GM12878 (cell line): Measurements from ENCODE around the gene KCNRG. TPM values are rescaled to one million over a fixed set of nuclear protein-coding genes. Genes with fewer than 3 reads are reported as not detected.

ENCODE experiments used
- ATAC-seq: fragments of 200-7000 bp; cut with Tn5 transposase; 3 replicates; pipeline ENCODE4 v1.9.1; 2020; ENCODE audit warnings: mild to moderate bottlenecking, moderate library complexity
- BruUV-seq: library from RNA; stranded (reverse); fragments of 400-500 nt; replicated peaks from 2 replicates; lab custom pipeline; 2021; lab: Mats Ljungman, UMichigan
- CTCF ChIA-PET: fragments of 300-600 bp; sonication (Branson Sonifier 250); formaldehyde crosslinking; extraction: SDS; loops from one replicate; lab custom pipeline; 2021; ENCODE audit warnings: inconsistent platforms; lab: Yijun Ruan, JAX
- POLR2A ChIA-PET: fragments of 350-600 bp; formaldehyde crosslinking; extraction: SDS; loops from one replicate; lab custom pipeline; 2021; ENCODE audit warnings: inconsistent platforms; lab: Charles Lee
- RAD21 ChIA-PET: fragments of 300-600 bp; sonication (Branson Sonifier 250); formaldehyde crosslinking; loops from one replicate; lab custom pipeline; 2023; ENCODE audit warnings: antibody characterized with exemption; ENCODE audit not compliant: unreplicated experiment; lab: Charles Lee
- SMC1A ChIA-PET: fragments of 300-600 bp; sonication (Branson Sonifier 250); formaldehyde crosslinking; loops from one replicate; lab custom pipeline; 2023; ENCODE audit not compliant: unreplicated experiment, uncharacterized antibody; lab: Charles Lee
- DNase-seq: peaks from one replicate; pipeline ENCODE4 v3.0.0-alpha.2; 2011; ENCODE audit warnings: low read depth, low spot score
- FAIRE-seq: peaks from 3 replicates; lab custom pipeline; 2011; peaks lifted over from hg19 to GRCh38; lab: Jason Lieb, UNC
- H2AFZ ChIP-seq: 2 replicates; pipeline ENCODE4 v1.6.0; 2011; ENCODE audit warnings: low read depth, low read length, control low read depth; ENCODE audit not compliant: control insufficient read depth
- H3K27ac ChIP-seq: 2 replicates; pipeline ENCODE4 v1.5.1; 2011; ENCODE audit warnings: control low read depth; ENCODE audit not compliant: control insufficient read depth, insufficient read depth
- H3K27me3 ChIP-seq, 2 experiments: replicated peaks in 1 of 2; 2 replicates each; pipeline versions ENCODE4 v1.6.0 to v1.6.1; 2011; ENCODE audit warnings: low read length in 1 of 2; ENCODE audit not compliant: control insufficient read depth in 2 of 2, insufficient read depth in 2 of 2
- H3K36me3 ChIP-seq, 2 experiments: 2 replicates each; pipeline ENCODE4 v1.5.1; 2011; ENCODE audit warnings: low read length in 1 of 2; ENCODE audit not compliant: control insufficient read depth in 2 of 2, insufficient read depth in 2 of 2
- H3K4me1 ChIP-seq: 2 replicates; pipeline ENCODE4 v1.6.1; 2011; ENCODE audit warnings: mild to moderate bottlenecking, low read length, moderate library complexity, mixed read lengths; ENCODE audit not compliant: control insufficient read depth, insufficient read depth
- H3K4me2 ChIP-seq: 2 replicates; pipeline ENCODE4 v1.6.0; 2011; ENCODE audit warnings: control low read depth; ENCODE audit not compliant: control insufficient read depth, insufficient read depth
- H3K4me3 ChIP-seq: fragments of 200-600 bp; sonication (generic); 2 replicates; pipeline ENCODE4 v1.5.1; 2016
- H3K79me2 ChIP-seq: 2 replicates; pipeline ENCODE4 v1.6.0; 2011; ENCODE audit warnings: low read length; ENCODE audit not compliant: control insufficient read depth, insufficient read depth
- H3K9ac ChIP-seq: 2 replicates; pipeline ENCODE4 v1.8.0; 2011; ENCODE audit warnings: low read length, control low read depth, mixed read lengths; ENCODE audit not compliant: control insufficient read depth, insufficient read depth
- H3K9me3 ChIP-seq: replicated peaks from 3 replicates; pipeline ENCODE4 v1.5.1; 2011; ENCODE audit warnings: mild to moderate bottlenecking, low read length; ENCODE audit not compliant: control insufficient read depth, insufficient read depth
- H4K20me1 ChIP-seq: 2 replicates; pipeline ENCODE4 v1.6.0; 2011; ENCODE audit not compliant: control insufficient read depth, insufficient read depth
- IKZF2 ChIP-seq, 2 experiments: fragments of 450-650 bp; IDR thresholded peaks; 2 replicates each; pipeline ENCODE4 v1.6.1; 2017; ENCODE audit warnings: mild to moderate bottlenecking in 2 of 2, moderate library complexity in 2 of 2
- JUNB ChIP-seq: IDR thresholded peaks from 2 replicates; pipeline ENCODE4 v1.6.1; 2016; ENCODE audit warnings: antibody characterized with exemption, mild to moderate bottlenecking
- MTA2 ChIP-seq: fragments of 450-650 bp; IDR thresholded peaks from 2 replicates; pipeline ENCODE4 v1.6.1; 2016; ENCODE audit warnings: low read depth, mild to moderate bottlenecking, moderate library complexity
- RUNX3 ChIP-seq: IDR thresholded peaks from 2 replicates; pipeline ENCODE4 v1.6.1; 2012; ENCODE audit warnings: low read length, inconsistent platforms
- SMAD5 ChIP-seq: IDR thresholded peaks from 2 replicates; pipeline ENCODE4 v1.6.1; 2016; ENCODE audit warnings: antibody characterized with exemption, low read depth
- TCF12 ChIP-seq: IDR thresholded peaks from 2 replicates; pipeline ENCODE4 v1.6.1; 2011; ENCODE audit warnings: low read depth, mild to moderate bottlenecking, low read length
- WGBS: methylation state at CpG from one replicate; pipeline ENCODE4 v1.1.6; 2016; ENCODE audit warnings: low lambda C conversion rate; ENCODE audit not compliant: insufficient replicate concordance, insufficient coverage; ENCODE audit errors: missing lambda C conversion rate; 5-methylcytosine and 5-hydroxymethylcytosine counted together
- in situ Hi-C: fragments of 300-500 bp; cut with MboI; formaldehyde crosslinking; loops from 9 replicates; pipeline ENCODE4 v1.14.3; 2018; ENCODE audit warnings: mixed read lengths
- intact Hi-C: fragments of 100-400 bp; cut with micrococcal nuclease; formaldehyde crosslinking; loops from one replicate; pipeline ENCODE4 v1.14.2; 2022; ENCODE audit not compliant: unreplicated experiment
- polyA plus RNA-seq, 11 experiments: library from polyadenylated mRNA; depleted of rRNA in 4 of 11; unstranded in 6 of 11; stranded (reverse) in 5 of 11; fragments of >200 nt; fragmentation: Nextera tagmentation in 4 of 11; fragmentation: Illumina TruSeq in 1 of 11; extraction: Ambion mirVana in 4 of 11; extraction: Trizol in 1 of 11; gene quantifications; 1 replicate in 1 of 11; 2 replicates in 10 of 11; pipeline versions ENCODE4 v1.2.1 to v1.2.3, GENCODE V29; 2011 to 2016; ENCODE audit warnings: inconsistent platforms in 2 of 11, missing spikeins in 2 of 11, low read depth in 1 of 11
- total RNA-seq, 4 experiments: library from RNA; depleted of rRNA in 3 of 4; stranded (reverse); fragments of >200 nt in 3 of 4; fragmentation: Illumina TruSeq in 1 of 4; extraction: Trizol in 1 of 4; gene quantifications; 2 replicates each; pipeline versions ENCODE4 v1.2.1 to v1.2.3, GENCODE V29; 2013 to 2021
- TF ChIP-seq, protein P1 (sequence below): IDR thresholded peaks from 2 replicates; pipeline ENCODE4 v1.6.1; 2011; ENCODE audit warnings: borderline replicate concordance, low read depth, mild to moderate bottlenecking, moderate library complexity, mixed read lengths, low read length; ENCODE audit not compliant: insufficient read depth; ENCODE audit errors: extremely low read length

The KCNRG gene
- total and polyA plus RNA-seq, 10 of the 15 experiments (the other 5 are each of a cell fraction or from before 2014, with no cell fraction given) = 0.37 to 1.5 (median 0.58) TPM

GRCh38 chr13:50053844-50054243 lies 38.6 kb downstream of the KCNRG start:
- in situ Hi-C loops (no loop called here), intact Hi-C loops (no loop called here)
- Histone ChIP-seq H3K4me2 (no peak overlapping the region), H3K36me3 (peaks cover 0 to 12% of the 10 kb centered on the region in 2 experiments; a peak in 3 of 4 replicates), H3K27ac (no peak overlapping the region), H3K27me3 (no peaks in the 10 kb centered on the region), H3K9ac (no peak overlapping the region), H4K20me1 (no peaks in the 10 kb centered on the region), H3K79me2 (peaks cover 38% of the 10 kb centered on the region), H3K4me3 (no peak overlapping the region), H3K4me1 (peaks cover 11% of the 10 kb centered on the region; the same call in 1 of the 2 replicates), H3K9me3 (no peaks in the 10 kb centered on the region; the same call in 1 of the 3 replicates), H2AFZ (no peak overlapping the region)
- ATAC-seq (peak; percentile 55), DNase-seq (no peak), FAIRE-seq (peak; percentile 31)
- ChIA-PET CTCF (interaction anchor here (1.3 kb wide), 1 partner anchor 57 kb away, joined by 3 read pairs; the partner anchor contains the start of gene TRIM13), RAD21 (no interaction called here), POLR2A (no interaction called here), SMC1A (no interaction called here)
- BruUV-seq = no TSS peak
- WGBS = 8% methylated on average over 1 of the region's 1 CpG
- TF ChIP-seq, protein P1, sequence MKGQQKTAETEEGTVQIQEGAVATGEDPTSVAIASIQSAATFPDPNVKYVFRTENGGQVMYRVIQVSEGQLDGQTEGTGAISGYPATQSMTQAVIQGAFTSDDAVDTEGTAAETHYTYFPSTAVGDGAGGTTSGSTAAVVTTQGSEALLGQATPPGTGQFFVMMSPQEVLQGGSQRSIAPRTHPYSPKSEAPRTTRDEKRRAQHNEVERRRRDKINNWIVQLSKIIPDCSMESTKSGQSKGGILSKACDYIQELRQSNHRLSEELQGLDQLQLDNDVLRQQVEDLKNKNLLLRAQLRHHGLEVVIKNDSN = no peak
- TF ChIP-seq RUNX3 (peak; percentile 74), SMAD5 (no peak), IKZF2 (IDR thresholded peaks at IDR 0.05) (0 out of 4 replicates have a peak, but pooled peaks of 1 of the 2 experiments have one; percentile 9), JUNB (peak; percentile 34; the same call in 1 of the 2 replicates), MTA2 (peak; percentile 42; the same call in 1 of the 2 replicates), TCF12 (no peak)
